Neutrophil (primary cell): Measurements from ENCODE around the gene PLEKHH3.

ENCODE experiments used
- H3K27ac ChIP-seq: fragments of 200-600 bp; sonication (generic); 2 replicates; pipeline ENCODE4 v1.5.1; 2016; ENCODE audit warnings: mild to moderate bottlenecking, moderate library complexity
- H3K27me3 ChIP-seq: fragments of 200-600 bp; sonication (generic); 2 replicates; pipeline ENCODE4 v1.6.0; 2016; ENCODE audit warnings: mild to moderate bottlenecking
- H3K36me3 ChIP-seq: fragments of 200-600 bp; sonication (generic); 2 replicates; pipeline ENCODE4 v1.5.1; 2017
- H3K4me1 ChIP-seq, 2 experiments: fragments of 200-600 bp in 1 of 2; sonication (generic) in 1 of 2; 1 replicate in 1 of 2; 2 replicates in 1 of 2; pipeline versions ENCODE4 v1.5.1 to v1.6.1; 2013 to 2016; ENCODE audit warnings: low read depth in 1 of 2, low read length in 1 of 2, mild to moderate bottlenecking in 1 of 2, moderate library complexity in 1 of 2; ENCODE audit not compliant: control insufficient read depth in 1 of 2, insufficient read depth in 1 of 2
- H3K4me3 ChIP-seq, 2 experiments: fragments of 200-600 bp in 1 of 2; sonication (generic) in 1 of 2; 1 replicate in 1 of 2; 2 replicates in 1 of 2; pipeline ENCODE4 v1.5.1; 2013 to 2016; ENCODE audit warnings: low read depth in 1 of 2, low read length in 1 of 2, mild to moderate bottlenecking in 1 of 2, moderate library complexity in 1 of 2
- H3K9me3 ChIP-seq: fragments of 200-600 bp; sonication (generic); 2 replicates; pipeline ENCODE4 v1.5.1; 2016
- CTCF ChIP-seq: fragments of 200-600 bp; sonication (generic); IDR thresholded peaks from 2 replicates; pipeline ENCODE4 v1.5.1; 2016; ENCODE audit warnings: antibody characterized with exemption

The PLEKHH3 gene

GRCh38 chr17:42681976-42682721, 5.4 kb upstream of the PLEKHH3 start, which contains the start of gene CNTNAP1:
CNTNAP1 (plus strand) TSS chr17:42682531; CDS start chr17:42682830, 299 bp downstream.
- Histone ChIP-seq H3K4me1 (peaks cover 47 to 50% of the 10 kb centered on the region in 2 experiments), H3K4me3 (no peak within 1 kb of the TSS), H3K27ac (no peak within 1 kb of the TSS), H3K36me3 (no peaks in the 10 kb centered on the region), H3K27me3 (peaks cover 64% of the 10 kb centered on the region), H3K9me3 (no peaks in the 10 kb centered on the region)
- no peak for TF ChIP-seq CTCF

DNA sequence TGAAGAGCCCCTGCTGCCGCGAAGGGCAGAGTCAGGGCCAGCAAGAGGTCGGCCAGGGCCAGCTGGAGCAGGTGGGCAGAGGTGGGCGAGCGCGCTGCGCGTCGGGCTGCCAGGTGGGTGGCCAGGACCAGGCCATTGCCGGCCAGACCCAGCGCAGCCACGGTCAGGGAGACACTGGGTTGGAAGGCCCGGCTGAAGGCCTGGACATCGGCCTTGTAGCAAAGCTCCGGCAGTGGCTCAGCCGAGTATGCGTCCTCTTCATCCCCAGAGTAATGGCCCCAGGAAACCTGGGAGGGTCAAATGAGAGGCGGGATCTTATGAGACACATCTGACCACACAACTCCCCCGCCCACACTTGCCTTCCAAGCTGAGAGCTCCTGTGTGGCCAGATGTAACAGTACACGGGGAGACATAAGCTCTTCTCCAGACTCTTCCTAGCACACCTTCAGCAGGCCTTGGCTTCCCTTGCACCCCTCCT, 3.6 kb upstream of the PLEKHH3 start:
- Histone ChIP-seq H3K4me1 (peaks cover 62 to 67% of the 10 kb centered on the region in 2 experiments), H3K27ac (peak overlapping the region; percentile 73), H3K36me3 (no peaks in the 10 kb centered on the region), H3K27me3 (peaks cover 72% of the 10 kb centered on the region), H3K4me3 (peak overlapping the region; percentile 75 to 80), H3K9me3 (no peaks in the 10 kb centered on the region)
- no peak for TF ChIP-seq CTCF

GRCh38 chr17:42679492-42680330, 2.9 kb upstream of the PLEKHH3 start:
- H3K27me3 ChIP-seq, result peaks cover 72% of the 10 kb centered on the region
- H3K27ac ChIP-seq, result peak overlapping the region; percentile 73
- peak overlapping the region; percentile 75 to 80 for H3K4me3 ChIP-seq
- peak; percentile 91 for TF ChIP-seq CTCF
- no peaks in the 10 kb centered on the region for H3K9me3 ChIP-seq
- no peaks in the 10 kb centered on the region for H3K36me3 ChIP-seq
- H3K4me1 ChIP-seq, result peaks cover 62 to 72% of the 10 kb centered on the region in 2 experiments

- no peak for TF ChIP-seq CTCF
- H3K36me3 ChIP-seq, result no peaks in the 10 kb centered on the region
- peak overlapping the region; percentile 73 for H3K27ac ChIP-seq
- H3K4me1 ChIP-seq, result peaks cover 69 to 79% of the 10 kb centered on the region in 2 experiments
- H3K9me3 ChIP-seq, result no peaks in the 10 kb centered on the region
- peaks cover 72% of the 10 kb centered on the region for H3K27me3 ChIP-seq
- H3K4me3 ChIP-seq, result peak overlapping the region; percentile 75 to 80
These were observed 2.2 kb upstream of the PLEKHH3 start for GRCh38 chr17:42678951-42679491.

- H3K4me3 ChIP-seq, result peak overlapping the region; percentile 75 to 80
- H3K36me3 ChIP-seq, result no peaks in the 10 kb centered on the region
- peak overlapping the region; percentile 73 for H3K27ac ChIP-seq
- TF ChIP-seq CTCF, result no peak
- peaks cover 69 to 80% of the 10 kb centered on the region in 2 experiments for H3K4me1 ChIP-seq
- no peaks in the 10 kb centered on the region for H3K9me3 ChIP-seq
- peaks cover 72% of the 10 kb centered on the region for H3K27me3 ChIP-seq
These were observed 1.4 kb upstream of the PLEKHH3 start for GRCh38 chr17:42677921-42678781.
